GM13977 (cell line): ENCODE data around the gene PRLHR.

Experiments used
- DNase-seq: peaks from one replicate; pipeline ENCODE4 v3.0.0; 2012; ENCODE audit warnings: low spot score
- CTCF ChIP-seq: IDR thresholded peaks from 2 replicates; pipeline ENCODE4 v1.5.1; 2012; ENCODE audit warnings: mild to moderate bottlenecking, control low read depth; ENCODE audit not compliant: insufficient read depth; ENCODE audit errors: extremely low read depth, missing control alignments
- in situ Hi-C: fragments of 300-500 bp; cut with MboI; formaldehyde crosslinking; loops from one replicate; pipeline ENCODE4 v1.12.0; 2022; ENCODE audit warnings: low sequenced_read_pairs, low pct_unique_long_range_greater_than_20kb, mixed read lengths, inconsistent platforms; ENCODE audit not compliant: unreplicated experiment

The PRLHR gene

GRCh38 chr10:118590334-118590733 lies 5.1 kb downstream of the PRLHR start:
- no peak for DNase-seq
- no peak for TF ChIP-seq CTCF

GRCh38 chr10:118587881-118588651 lies 7.4 kb downstream of the PRLHR start:
- DNase-seq = no peak
- no peak for TF ChIP-seq CTCF
- in situ Hi-C loops = no loop called here

More at GRCh38 chr10:118590334-118590733, 5.1 kb downstream of the PRLHR start:
- in situ Hi-C loops = no loop called here

GRCh38 chr10:118586911-118587310 lies 8.5 kb downstream of the PRLHR start:
- TF ChIP-seq CTCF = no peak
- no peak for DNase-seq
- in situ Hi-C loops = no loop called here

- in situ Hi-C loops = no loop called here
- no peak for DNase-seq
- no peak for TF ChIP-seq CTCF
These were observed 9.7 kb downstream of the PRLHR start for GRCh38 chr10:118585794-118586193.

GRCh38 chr10:118585234-118585633 lies 10.2 kb downstream of the PRLHR start:
- no peak for TF ChIP-seq CTCF
- in situ Hi-C loops = no loop called here
- no peak for DNase-seq

- in situ Hi-C loops = no loop called here
- no peak for DNase-seq
- TF ChIP-seq CTCF = no peak
These were observed 11.1 kb downstream of the PRLHR start for GRCh38 chr10:118584181-118584954.
